A673 (cell line): ENCODE data around the gene TSPEAR. TPM values are rescaled to one million over a fixed set of nuclear protein-coding genes. Genes with fewer than 3 reads are reported as not detected.
"Not testable (repeated sequence)": the region's sequence is repeated elsewhere in the genome, so short reads cannot be mapped to it uniquely, and the experiment has no call there.

Experiments
- BruUV-seq: library from RNA; stranded (reverse); fragments of 400-500 nt; replicated peaks from 2 replicates; lab custom pipeline; 2021; lab: Mats Ljungman, UMichigan
- CTCF ChIA-PET: fragments of 300-600 bp; sonication (Branson Sonifier 250); formaldehyde crosslinking; loops from one replicate; lab custom pipeline; 2022; ENCODE audit warnings: antibody characterized with exemption; lab: Charles Lee
- POLR2A ChIA-PET: fragments of 300-600 bp; sonication (Branson Sonifier 250); formaldehyde crosslinking; loops from one replicate; lab custom pipeline; 2022; ENCODE audit warnings: antibody characterized with exemption; ENCODE audit not compliant: low non-redundant PET; lab: Charles Lee
- DNase-seq: peaks from one replicate; pipeline ENCODE4 v3.0.0-alpha.2; 2015; ENCODE audit warnings: low spot score
- H3K27ac ChIP-seq: fragments of 200-600 bp; sonication (generic); 2 replicates; pipeline ENCODE4 v1.5.1; 2016; ENCODE audit warnings: mixed run types, low read depth, mild to moderate bottlenecking, mixed read lengths, antibody characterized with exemption, low read length; ENCODE audit not compliant: poor library complexity, severe bottlenecking
- H3K27me3 ChIP-seq: fragments of 200-600 bp; sonication (generic); replicated peaks from 2 replicates; pipeline ENCODE4 v1.6.1; 2017; ENCODE audit warnings: mixed run types, low read depth, mild to moderate bottlenecking, mixed read lengths, antibody characterized with exemption, low read length; ENCODE audit not compliant: insufficient read depth, poor library complexity
- H3K36me3 ChIP-seq: fragments of 200-600 bp; sonication (generic); 2 replicates; pipeline ENCODE4 v1.6.1; 2016; ENCODE audit warnings: mixed run types, mild to moderate bottlenecking, mixed read lengths, antibody characterized with exemption, low read length; ENCODE audit not compliant: insufficient read depth, poor library complexity, severe bottlenecking
- H3K4me1 ChIP-seq: fragments of 200-600 bp; sonication (generic); 2 replicates; pipeline ENCODE4 v1.6.1; 2017; ENCODE audit warnings: mixed run types, mild to moderate bottlenecking, mixed read lengths, antibody characterized with exemption, low read length; ENCODE audit not compliant: insufficient read depth, poor library complexity, severe bottlenecking
- H3K4me3 ChIP-seq: fragments of 200-600 bp; sonication (generic); 2 replicates; pipeline ENCODE4 v1.5.1; 2016; ENCODE audit warnings: low read depth, mixed run types, mild to moderate bottlenecking, mixed read lengths, low read length; ENCODE audit not compliant: poor library complexity, severe bottlenecking
- H3K9me3 ChIP-seq: fragments of 200-600 bp; sonication (generic); 2 replicates; pipeline ENCODE4 v1.6.1; 2016; ENCODE audit warnings: mixed run types, low read depth, mild to moderate bottlenecking, mixed read lengths, antibody characterized with exemption, low read length; ENCODE audit not compliant: poor library complexity, severe bottlenecking
- EZH2 ChIP-seq: fragments of 200-600 bp; sonication (generic); IDR thresholded peaks from 2 replicates; pipeline ENCODE4 v1.6.1; 2017; ENCODE audit warnings: borderline replicate concordance, low read depth, mild to moderate bottlenecking, mixed read lengths, antibody characterized with exemption, low read length; ENCODE audit not compliant: poor library complexity, severe bottlenecking
- intact Hi-C: fragments of 100-400 bp; cut with micrococcal nuclease; formaldehyde crosslinking; loops from one replicate; pipeline ENCODE4 v1.10.0; 2022; ENCODE audit not compliant: unreplicated experiment
- total RNA-seq: library from RNA; stranded (reverse); gene quantifications from 2 replicates; pipeline ENCODE4 v1.2.3, GENCODE V29; 2021
- TF ChIP-seq, protein P1 (sequence below): fragments of 300-800, 200-600 bp; sonication (generic); conservative IDR thresholded peaks from 2 replicates; pipeline ENCODE4 v1.5.1; 2017; ENCODE audit warnings: low read depth, mild to moderate bottlenecking, antibody characterized with exemption, low read length, moderate library complexity, mixed read lengths

The TSPEAR gene
- total RNA-seq, 1 experiment from 2014 or later = 8.3 TPM

DNA sequence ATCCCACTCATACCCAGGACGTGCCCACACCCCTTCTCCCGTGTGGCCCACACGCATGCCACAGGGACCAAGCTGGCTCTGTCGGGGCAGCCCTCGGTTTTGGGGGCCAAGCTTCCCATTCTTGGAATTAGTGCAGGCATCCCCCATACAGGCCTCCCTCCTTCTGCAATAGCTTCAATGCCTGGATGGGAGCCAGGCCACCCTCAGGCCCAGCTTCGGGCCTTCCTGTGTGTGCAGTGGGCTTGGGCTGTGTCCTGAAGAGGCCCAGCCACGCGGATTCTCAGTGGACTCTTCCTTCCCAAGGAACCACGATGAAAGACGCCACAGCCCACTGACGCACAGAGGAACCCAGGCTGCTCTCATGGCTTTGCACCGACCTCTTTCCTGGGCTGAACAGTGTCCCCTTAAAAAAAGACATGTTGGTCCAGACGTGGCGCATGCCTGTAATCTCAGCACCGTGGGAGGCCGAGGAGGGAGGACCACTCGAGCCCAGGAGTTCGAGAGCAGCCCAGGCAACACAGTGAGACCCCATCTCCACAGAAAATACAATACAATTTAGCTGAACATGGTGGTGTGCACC is 61.8 kb downstream of the TSPEAR start:
- BruUV-seq = no TSS peak
- TF ChIP-seq, protein P1, sequence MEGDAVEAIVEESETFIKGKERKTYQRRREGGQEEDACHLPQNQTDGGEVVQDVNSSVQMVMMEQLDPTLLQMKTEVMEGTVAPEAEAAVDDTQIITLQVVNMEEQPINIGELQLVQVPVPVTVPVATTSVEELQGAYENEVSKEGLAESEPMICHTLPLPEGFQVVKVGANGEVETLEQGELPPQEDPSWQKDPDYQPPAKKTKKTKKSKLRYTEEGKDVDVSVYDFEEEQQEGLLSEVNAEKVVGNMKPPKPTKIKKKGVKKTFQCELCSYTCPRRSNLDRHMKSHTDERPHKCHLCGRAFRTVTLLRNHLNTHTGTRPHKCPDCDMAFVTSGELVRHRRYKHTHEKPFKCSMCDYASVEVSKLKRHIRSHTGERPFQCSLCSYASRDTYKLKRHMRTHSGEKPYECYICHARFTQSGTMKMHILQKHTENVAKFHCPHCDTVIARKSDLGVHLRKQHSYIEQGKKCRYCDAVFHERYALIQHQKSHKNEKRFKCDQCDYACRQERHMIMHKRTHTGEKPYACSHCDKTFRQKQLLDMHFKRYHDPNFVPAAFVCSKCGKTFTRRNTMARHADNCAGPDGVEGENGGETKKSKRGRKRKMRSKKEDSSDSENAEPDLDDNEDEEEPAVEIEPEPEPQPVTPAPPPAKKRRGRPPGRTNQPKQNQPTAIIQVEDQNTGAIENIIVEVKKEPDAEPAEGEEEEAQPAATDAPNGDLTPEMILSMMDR = no peak
- TF ChIP-seq EZH2 = no peak
- intact Hi-C loops = no loop called here
- H3K4me1 ChIP-seq = no peaks in the 10 kb centered on the region
- DNase-seq = no peak
- POLR2A ChIA-PET = no interaction called here
- H3K27ac ChIP-seq = no peak overlapping the region
- no peaks in the 10 kb centered on the region for H3K27me3 ChIP-seq
- no peak overlapping the region for H3K4me3 ChIP-seq
- no peaks in the 10 kb centered on the region for H3K36me3 ChIP-seq
- H3K9me3 ChIP-seq = peaks cover 6% of the 10 kb centered on the region
- CTCF ChIA-PET = no interaction called here

DNA sequence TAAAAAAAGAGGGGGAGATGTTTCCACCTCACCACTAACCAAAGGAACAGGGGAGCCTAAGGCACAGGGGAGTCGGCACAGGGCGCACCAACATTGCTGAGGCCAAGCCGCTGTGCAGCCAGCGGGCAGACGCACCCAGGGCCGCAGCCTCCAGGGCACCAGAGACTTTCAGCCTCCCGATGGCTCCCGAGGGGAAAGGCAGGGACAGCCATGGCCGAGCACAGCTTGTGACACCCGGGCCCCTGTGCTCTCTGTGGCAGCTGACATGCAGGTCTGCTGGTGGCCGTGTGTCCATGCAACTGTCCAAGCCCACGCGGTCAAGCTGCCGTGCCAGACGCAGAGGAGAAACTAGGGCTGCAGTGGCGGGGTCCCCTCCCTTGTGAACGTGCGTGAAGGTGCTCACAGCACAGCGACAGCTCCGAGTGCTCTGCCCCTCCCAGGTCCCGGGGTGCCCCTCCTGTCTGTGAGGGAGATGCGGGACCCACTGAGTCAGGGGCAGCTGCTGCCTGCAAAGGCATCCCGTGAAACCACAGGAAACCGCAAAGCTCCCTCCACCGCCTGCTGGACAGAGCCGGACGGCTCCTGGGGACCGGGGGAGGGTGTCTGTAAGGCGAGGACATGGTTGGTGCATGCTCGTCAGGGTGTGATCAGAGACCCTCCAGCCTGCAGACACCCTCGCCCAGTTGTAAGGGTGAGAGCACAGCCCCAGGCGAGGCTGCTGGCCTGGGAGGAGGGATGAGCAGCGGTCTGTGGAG is 62.6 kb downstream of the TSPEAR start:
- DNase-seq = no peak
- Histone ChIP-seq H3K27ac (no peak overlapping the region), H3K9me3 (peaks cover 15% of the 10 kb centered on the region), H3K4me1 (no peaks in the 10 kb centered on the region), H3K36me3 (no peaks in the 10 kb centered on the region), H3K27me3 (no peaks in the 10 kb centered on the region), H3K4me3 (no peak overlapping the region)
- no peak for TF ChIP-seq EZH2
- TF ChIP-seq, protein P1 = no peak
- intact Hi-C loops = no loop called here
- POLR2A ChIA-PET = no interaction called here
- CTCF ChIA-PET = no interaction called here
- no TSS peak for BruUV-seq

DNA sequence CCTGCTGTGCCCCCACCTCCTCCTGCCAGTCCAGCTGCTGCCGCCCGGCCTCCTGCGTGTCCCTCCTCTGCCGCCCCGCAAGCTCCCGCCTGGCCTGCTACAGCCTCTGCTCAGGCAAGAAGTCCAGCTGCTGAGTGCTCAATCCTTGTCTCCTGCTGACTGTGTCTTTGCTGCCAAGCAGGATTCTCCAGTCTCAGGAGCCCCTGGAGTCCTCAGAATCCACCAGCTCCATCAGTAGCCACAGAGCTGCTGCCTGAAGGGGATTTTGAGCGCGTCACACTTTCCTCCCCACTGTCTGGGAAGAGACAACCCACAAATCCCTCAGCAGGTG is 64.2 kb downstream of the TSPEAR start:
- H3K27ac ChIP-seq = no peak overlapping the region
- intact Hi-C loops = no loop called here
- H3K9me3 ChIP-seq = peaks cover 16% of the 10 kb centered on the region
- H3K4me3 ChIP-seq = no peak overlapping the region
- no peaks in the 10 kb centered on the region for H3K4me1 ChIP-seq
- ChIA-PET POLR2A (no interaction called here), CTCF (no interaction called here)
- H3K36me3 ChIP-seq = no peaks in the 10 kb centered on the region
- DNase-seq = peak; percentile 15
- no peaks in the 10 kb centered on the region for H3K27me3 ChIP-seq
- TF ChIP-seq, protein P1 = no peak
- TF ChIP-seq EZH2 = no peak
- BruUV-seq = no TSS peak

DNA sequence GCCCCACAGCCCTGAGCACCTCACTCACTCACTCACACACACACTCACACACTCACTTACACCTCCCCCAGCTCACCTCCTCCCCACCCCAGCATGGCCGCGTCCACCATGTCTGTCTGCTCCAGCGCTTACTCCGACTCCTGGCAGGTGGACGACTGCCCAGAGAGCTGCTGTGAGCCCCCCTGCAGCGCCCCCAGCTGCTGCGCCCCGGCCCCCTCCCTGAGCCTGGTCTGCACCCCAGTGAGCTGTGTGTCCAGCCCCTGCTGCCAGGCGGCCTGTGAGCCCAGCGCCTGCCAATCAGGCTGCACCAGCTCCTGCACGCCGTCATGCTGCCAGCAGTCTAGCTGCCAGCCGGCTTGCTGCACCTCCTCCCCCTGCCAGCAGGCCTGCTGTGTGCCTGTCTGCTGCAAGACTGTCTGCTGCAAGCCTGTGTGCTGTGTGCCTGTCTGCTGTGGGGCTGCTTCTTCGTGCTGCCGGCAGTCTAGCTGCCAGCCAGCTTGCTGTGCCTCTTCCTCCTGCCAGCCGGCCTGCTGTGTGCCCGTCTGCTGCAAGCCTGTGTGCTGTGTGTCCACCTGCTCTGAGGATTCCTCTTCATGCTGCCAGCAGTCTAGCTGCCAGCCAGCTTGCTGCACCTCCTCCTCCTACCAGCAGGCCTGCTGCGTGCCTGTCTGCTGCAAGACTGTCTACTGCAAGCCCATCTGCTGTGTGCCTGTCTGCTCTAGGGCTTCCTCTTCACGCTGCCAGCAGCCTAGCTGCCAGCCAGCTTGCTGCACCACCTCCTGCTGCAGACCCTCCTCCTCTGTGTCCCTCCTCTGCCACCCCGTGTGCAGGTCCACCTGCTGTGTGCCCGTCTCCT is 64.8 kb downstream of the TSPEAR start, which contains the start of gene KRTAP10-11:
Gene KRTAP10-11 (plus strand): TSS at position 49 of the 856 bp plus-strand sequence. CDS start 45 bp downstream, at position 94.
- H3K4me3 ChIP-seq, BruUV-seq, POLR2A ChIA-PET, H3K36me3 ChIP-seq, H3K27me3 ChIP-seq, H3K27ac ChIP-seq, intact Hi-C loops, H3K4me1 ChIP-seq: not testable (repeated sequence)
- DNase-seq = peak; percentile 34
- CTCF ChIA-PET = interaction anchor here (0.8 kb wide), 1 partner anchor 454 kb away, joined by 4 read pairs; no protein-coding TSS in a partner anchor
- peaks cover 16% of the 10 kb centered on the region for H3K9me3 ChIP-seq
